ENCODE data around the gene HRC.

GRCh38 chr19:49151267-49152118 is 3.7 kb downstream of the HRC start:
- TF ChIP-seq POLR2A (IDR thresholded peaks at IDR 0.05; ENCODE audit: extremely low read depth, insufficient read length) (no peak), CTCF (IDR thresholded peaks at IDR 0.05; ENCODE audit: low read depth, low read length) (no peak)
